ENCODE results near the gene SQSTM1.
"Not testable (repeated sequence)": the region's sequence is repeated elsewhere in the genome, so short reads cannot be mapped to it uniquely, and the experiment has no call there.

- not testable (repeated sequence) for TF ChIP-seq CTCF (IDR thresholded peaks at IDR 0.05); IRF1 (CRISPR knock-in tag; IDR thresholded peaks at IDR 0.05); CREB1 (CRISPR knock-in tag; IDR thresholded peaks at IDR 0.05); SP1 (CRISPR knock-in tag; conservative IDR thresholded peaks at IDR 0.05); CDX4 (CRISPR knock-in tag; IDR thresholded peaks at IDR 0.05; ENCODE audit: borderline replicate concordance); ZNF263 (CRISPR knock-in tag; IDR thresholded peaks at IDR 0.05; ENCODE audit: low read depth); ARID4B (CRISPR knock-in tag; IDR thresholded peaks at IDR 0.05; ENCODE audit: borderline replicate concordance); ATF1 (CRISPR knock-in tag; IDR thresholded peaks at IDR 0.05)
Observed at GRCh38 chr5:179834871-179835270, 14.2 kb downstream of the SQSTM1 start.

Data from WTC11 (cell line).